Measurements from ENCODE around the gene APPL1. TPM values are rescaled to one million over a fixed set of nuclear protein-coding genes. Genes with fewer than 3 reads are reported as not detected.

APPL1 gene
- total RNA-seq, 1 donor from 2014 or later, result 83.0 TPM

DNA sequence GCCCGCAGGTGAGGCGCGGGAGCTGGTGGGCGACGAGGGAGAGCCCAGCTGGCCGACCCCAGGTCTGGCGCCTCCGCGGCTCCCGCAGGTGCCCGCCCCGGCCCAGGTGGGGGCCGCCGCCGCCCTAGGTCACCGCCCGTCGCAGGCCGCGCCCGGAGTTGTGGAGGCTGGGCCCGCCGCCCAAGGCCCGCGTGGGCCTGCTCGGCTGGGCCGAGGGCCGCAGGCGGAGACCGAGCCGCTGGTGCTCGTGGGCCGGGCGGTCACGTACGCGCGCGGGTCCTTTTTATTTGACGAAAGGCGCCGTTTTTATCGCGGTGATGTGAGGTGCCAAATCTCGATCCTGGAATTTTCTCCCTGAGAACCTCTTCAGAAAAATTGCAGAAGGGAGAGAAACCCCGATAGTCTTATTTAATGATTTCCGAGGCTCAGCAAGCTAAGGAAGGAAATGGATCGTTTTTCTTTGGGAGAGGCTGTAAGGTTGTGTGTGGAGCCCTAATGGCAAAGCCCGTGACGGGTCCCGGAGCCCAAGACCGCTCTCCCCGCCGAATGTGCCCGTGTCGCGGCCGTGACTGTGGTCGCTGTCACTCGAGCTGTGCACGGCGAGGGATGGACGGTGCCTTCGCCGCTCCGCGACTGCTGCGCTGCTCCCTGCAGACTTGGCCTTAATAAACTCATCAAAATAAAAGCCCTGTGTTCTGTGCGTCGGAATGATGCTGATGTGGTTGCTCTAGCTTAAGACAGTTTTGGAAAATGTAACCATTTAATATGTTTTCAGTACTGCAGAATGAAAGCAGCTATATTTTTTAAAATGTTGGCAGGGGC, 612 bp downstream of the APPL1 start:
- peaks cover 3 to 21% (median 17%) of the 10 kb centered on the region in 3 donors for H3K4me1 ChIP-seq (ENCODE audit: control insufficient read depth in 3 of 3, insufficient read depth in 3 of 3, low read length in 3 of 3)
- H3K27ac ChIP-seq (ENCODE audit: low read depth, low read length), result peak overlapping the region; percentile 93
- H3K9ac ChIP-seq (ENCODE audit: low read depth in 1 of 3, low read length in 3 of 3), result peak overlapping the region; percentile 91 to 94 (median 92)
- H3K27me3 ChIP-seq (ENCODE audit: control insufficient read depth in 3 of 3, insufficient read depth in 3 of 3, low read length in 3 of 3), result no peaks in the 10 kb centered on the region
- H3K9me3 ChIP-seq (ENCODE audit: control insufficient read depth in 3 of 3, low read length in 3 of 3), result no peaks in the 10 kb centered on the region
- H3K4me3 ChIP-seq (ENCODE audit: low read length in 3 of 3), result peak overlapping the region; percentile 89 to 93 (median 92)
- H3K36me3 ChIP-seq (ENCODE audit: control insufficient read depth in 3 of 3, insufficient read depth in 3 of 3, low read length in 3 of 3), result no peaks in the 10 kb centered on the region

DNA sequence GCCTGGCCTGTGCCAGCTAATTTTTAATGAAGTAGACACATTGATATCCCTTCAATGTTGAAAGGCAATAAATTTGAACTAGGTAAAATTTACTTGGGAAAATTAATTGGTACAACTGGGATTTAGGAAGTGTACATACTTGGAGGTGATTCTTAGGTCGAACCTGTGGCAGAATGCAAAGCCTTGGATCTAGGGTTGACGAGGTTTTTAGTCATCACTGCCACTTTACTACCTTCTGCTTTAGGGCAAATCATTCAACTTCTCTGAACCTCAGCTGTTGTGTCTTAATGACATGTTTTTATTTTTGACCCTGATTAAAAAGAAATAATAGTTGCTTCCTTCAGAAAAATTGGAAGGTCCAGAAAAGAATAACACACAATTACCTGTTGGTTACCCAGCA, 2.5 kb downstream of the APPL1 start:
- Histone ChIP-seq H3K9me3 (ENCODE audit: control insufficient read depth in 3 of 3, low read length in 3 of 3) (no peaks in the 10 kb centered on the region), H3K4me3 (ENCODE audit: low read length in 3 of 3) (no peak overlapping the region), H3K36me3 (ENCODE audit: control insufficient read depth in 3 of 3, insufficient read depth in 3 of 3, low read length in 3 of 3) (no peaks in the 10 kb centered on the region), H3K27ac (ENCODE audit: low read depth, low read length) (no peak overlapping the region), H3K9ac (ENCODE audit: low read depth in 1 of 3, low read length in 3 of 3) (no peak overlapping the region), H3K27me3 (ENCODE audit: control insufficient read depth in 3 of 3, insufficient read depth in 3 of 3, low read length in 3 of 3) (no peaks in the 10 kb centered on the region), H3K4me1 (ENCODE audit: control insufficient read depth in 3 of 3, insufficient read depth in 3 of 3, low read length in 3 of 3) (peaks cover 3 to 23% (median 17%) of the 10 kb centered on the region in 3 donors)

DNA sequence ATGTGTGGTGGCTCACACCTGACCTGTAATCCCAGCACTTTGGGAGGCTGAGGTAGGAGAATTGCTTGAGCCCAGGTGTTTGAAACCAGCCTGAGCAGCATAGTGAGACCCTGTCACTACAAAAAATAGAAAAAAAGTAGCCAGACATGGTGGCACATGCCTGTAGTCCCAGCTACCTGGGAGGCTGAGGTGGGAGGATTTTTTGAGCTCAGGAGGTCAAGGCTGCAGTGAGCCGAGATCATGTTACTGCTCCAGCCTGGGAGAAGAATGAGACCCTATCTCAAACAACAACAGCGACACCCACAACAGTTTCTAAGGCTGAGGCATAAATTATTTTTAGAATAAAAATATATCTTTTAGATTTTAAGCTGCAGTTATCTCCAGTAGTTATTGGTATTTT, 6.3 kb downstream of the APPL1 start:
- peaks cover 3 to 12% (median 10%) of the 10 kb centered on the region in 3 donors for H3K36me3 ChIP-seq (ENCODE audit: control insufficient read depth in 3 of 3, insufficient read depth in 3 of 3, low read length in 3 of 3)
- no peak overlapping the region for H3K9ac ChIP-seq (ENCODE audit: low read depth in 1 of 3, low read length in 3 of 3)
- peaks cover 3 to 14% (median 5%) of the 10 kb centered on the region in 3 donors for H3K4me1 ChIP-seq (ENCODE audit: control insufficient read depth in 3 of 3, insufficient read depth in 3 of 3, low read length in 3 of 3)
- H3K27ac ChIP-seq (ENCODE audit: low read depth, low read length), result no peak overlapping the region
- H3K4me3 ChIP-seq (ENCODE audit: low read length in 3 of 3), result no peak overlapping the region
- H3K27me3 ChIP-seq (ENCODE audit: control insufficient read depth in 3 of 3, insufficient read depth in 3 of 3, low read length in 3 of 3), result no peaks in the 10 kb centered on the region
- no peaks in the 10 kb centered on the region for H3K9me3 ChIP-seq (ENCODE audit: control insufficient read depth in 3 of 3, low read length in 3 of 3)

DNA sequence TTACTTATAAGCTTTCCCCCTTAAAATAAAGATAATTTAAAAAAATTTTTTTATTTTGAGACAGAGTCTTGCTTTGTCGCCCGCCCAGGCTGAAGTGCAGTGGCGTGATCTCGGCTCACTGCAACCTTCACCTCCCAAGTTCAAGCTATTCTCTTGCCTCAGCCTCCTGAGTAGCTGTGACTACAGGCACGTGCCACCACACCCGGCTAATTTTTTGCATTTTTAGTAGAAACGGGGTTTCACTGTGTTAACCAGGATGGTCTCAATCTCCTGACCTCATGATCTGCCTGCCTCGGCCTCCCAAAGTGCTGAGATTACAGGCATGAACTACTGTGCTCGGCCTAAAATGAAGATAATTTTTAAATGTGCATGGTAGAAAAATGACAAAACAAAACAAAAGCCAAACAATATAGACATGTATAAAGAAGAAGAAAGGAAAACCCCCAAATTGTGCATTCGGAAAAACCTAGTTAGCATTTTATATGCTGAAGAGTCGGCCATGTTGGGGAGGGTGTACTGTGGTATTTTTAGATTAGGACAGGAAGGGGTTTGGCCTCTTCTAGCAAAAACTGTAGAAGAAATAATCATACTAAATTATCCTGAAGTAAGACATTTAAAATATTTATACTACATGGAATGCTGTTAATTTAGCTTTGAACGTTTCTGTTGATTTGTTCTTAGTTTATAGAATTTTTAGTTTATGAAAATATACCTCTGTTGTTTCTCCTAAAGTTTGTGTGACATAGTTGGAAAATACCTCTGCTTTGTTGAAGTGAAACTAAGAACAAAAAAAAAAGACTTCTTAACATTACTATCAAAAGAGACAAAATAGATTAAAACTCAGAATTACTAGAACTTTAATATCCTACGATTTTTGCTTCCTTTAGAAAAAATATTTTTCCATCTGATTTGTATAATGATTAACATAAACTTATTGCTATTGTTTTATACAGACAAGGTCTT, 7.4 kb downstream of the APPL1 start:
- Histone ChIP-seq H3K4me3 (ENCODE audit: low read length in 3 of 3) (no peak overlapping the region), H3K27ac (ENCODE audit: low read depth, low read length) (no peak overlapping the region)

DNA sequence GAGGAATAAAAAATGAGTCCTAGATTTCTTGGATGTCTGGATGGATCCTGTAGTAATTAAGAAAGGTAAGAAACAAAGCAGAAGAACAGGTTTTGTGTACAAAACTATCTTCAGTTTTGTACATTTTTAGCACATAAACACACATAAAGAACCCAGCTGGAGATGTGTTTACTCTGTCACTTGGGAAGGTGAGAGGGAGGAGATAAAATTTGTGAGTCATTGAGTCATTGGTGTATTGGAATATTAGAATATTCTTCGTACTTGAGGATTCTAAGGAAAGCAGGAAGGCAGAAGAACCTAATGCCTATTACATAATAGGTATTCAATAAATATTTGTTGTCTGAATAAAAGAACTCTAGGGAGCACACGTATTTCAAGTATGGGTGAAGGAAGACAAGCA, 17.4 kb downstream of the APPL1 start:
- Histone ChIP-seq H3K27ac (ENCODE audit: low read depth, low read length) (no peak overlapping the region), H3K9me3 (ENCODE audit: control insufficient read depth in 3 of 3, low read length in 3 of 3) (no peaks in the 10 kb centered on the region), H3K4me3 (ENCODE audit: low read length in 3 of 3) (no peak overlapping the region), H3K36me3 (ENCODE audit: control insufficient read depth in 3 of 3, insufficient read depth in 3 of 3, low read length in 3 of 3) (peaks cover 18 to 67% (median 57%) of the 10 kb centered on the region in 3 donors), H3K27me3 (ENCODE audit: control insufficient read depth in 3 of 3, insufficient read depth in 3 of 3, low read length in 3 of 3) (no peaks in the 10 kb centered on the region), H3K4me1 (ENCODE audit: control insufficient read depth in 3 of 3, insufficient read depth in 3 of 3, low read length in 3 of 3) (no peaks in the 10 kb centered on the region), H3K9ac (ENCODE audit: low read depth in 1 of 3, low read length in 3 of 3) (no peak overlapping the region)

More for the DNA sequence above, 7.4 kb downstream of the APPL1 start:
- Histone ChIP-seq H3K27me3 (ENCODE audit: control insufficient read depth in 3 of 3, insufficient read depth in 3 of 3, low read length in 3 of 3) (no peaks in the 10 kb centered on the region), H3K4me1 (ENCODE audit: control insufficient read depth in 3 of 3, insufficient read depth in 3 of 3, low read length in 3 of 3) (peaks cover 0 to 7% (median 2%) of the 10 kb centered on the region in 3 donors), H3K36me3 (ENCODE audit: control insufficient read depth in 3 of 3, insufficient read depth in 3 of 3, low read length in 3 of 3) (peaks cover 3 to 18% (median 16%) of the 10 kb centered on the region in 3 donors), H3K9me3 (ENCODE audit: control insufficient read depth in 3 of 3, low read length in 3 of 3) (no peaks in the 10 kb centered on the region), H3K9ac (ENCODE audit: low read depth in 1 of 3, low read length in 3 of 3) (no peak overlapping the region)

DNA sequence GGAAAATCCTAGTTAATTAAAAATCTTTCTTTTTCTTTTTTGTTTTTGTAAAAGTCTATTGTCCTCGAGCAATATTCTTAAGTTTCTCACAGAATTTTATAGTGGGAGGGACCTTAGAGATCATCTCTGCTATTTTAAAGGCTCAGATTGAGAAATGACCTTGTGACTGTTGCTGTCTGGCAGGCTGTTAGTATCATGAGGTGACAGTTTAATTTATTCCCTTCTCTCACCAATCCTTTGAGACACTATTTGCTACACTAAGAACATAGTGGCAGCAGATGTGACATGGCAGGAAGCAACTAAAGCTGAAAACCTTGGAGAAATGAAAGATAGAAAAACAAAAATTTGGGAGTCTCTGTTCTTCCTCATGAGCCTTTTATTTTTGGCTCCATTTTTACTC, 24.9 kb downstream of the APPL1 start:
- H3K27me3 ChIP-seq (ENCODE audit: control insufficient read depth in 3 of 3, insufficient read depth in 3 of 3, low read length in 3 of 3), result no peaks in the 10 kb centered on the region
- peak overlapping the region; percentile 1 to 60 (median 17) for H3K4me3 ChIP-seq (ENCODE audit: low read length in 3 of 3)
- peak overlapping the region; percentile 18 to 80 (median 66) for H3K9ac ChIP-seq (ENCODE audit: low read depth in 1 of 3, low read length in 3 of 3)
- peaks cover 7 to 17% (median 9%) of the 10 kb centered on the region in 3 donors for H3K36me3 ChIP-seq (ENCODE audit: control insufficient read depth in 3 of 3, insufficient read depth in 3 of 3, low read length in 3 of 3)
- peaks cover 3 to 11% (median 3%) of the 10 kb centered on the region in 3 donors for H3K4me1 ChIP-seq (ENCODE audit: control insufficient read depth in 3 of 3, insufficient read depth in 3 of 3, low read length in 3 of 3)
- H3K9me3 ChIP-seq (ENCODE audit: control insufficient read depth in 3 of 3, low read length in 3 of 3), result no peaks in the 10 kb centered on the region
- H3K27ac ChIP-seq (ENCODE audit: low read depth, low read length), result peak overlapping the region; percentile 79

DNA sequence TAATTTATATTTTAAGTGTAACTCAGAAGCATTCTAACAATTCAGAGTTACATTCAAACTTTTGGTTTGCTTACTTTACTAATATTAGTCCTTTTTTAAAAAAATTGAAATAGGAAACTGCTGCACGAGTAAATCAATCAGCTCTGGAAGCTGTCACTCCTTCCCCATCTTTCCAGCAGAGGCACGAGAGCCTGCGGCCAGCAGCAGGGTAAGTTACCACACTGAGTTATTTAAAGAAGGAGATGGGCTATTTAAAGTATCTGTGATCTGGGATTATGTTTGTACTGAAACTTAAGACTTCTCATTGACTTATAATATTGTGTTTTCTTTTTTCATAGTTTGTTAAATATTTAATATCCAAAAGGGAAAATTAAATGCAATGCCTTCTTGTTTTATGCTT, 29.3 kb downstream of the APPL1 start:
- H3K36me3 ChIP-seq (ENCODE audit: control insufficient read depth in 3 of 3, insufficient read depth in 3 of 3, low read length in 3 of 3), result peaks cover 23 to 42% (median 34%) of the 10 kb centered on the region in 3 donors
- H3K9ac ChIP-seq (ENCODE audit: low read depth in 1 of 3, low read length in 3 of 3), result peak overlapping the region; percentile 9 to 69 (median 69)
- peak overlapping the region; percentile 82 for H3K27ac ChIP-seq (ENCODE audit: low read depth, low read length)
- H3K9me3 ChIP-seq (ENCODE audit: control insufficient read depth in 3 of 3, low read length in 3 of 3), result no peaks in the 10 kb centered on the region
- no peaks in the 10 kb centered on the region for H3K27me3 ChIP-seq (ENCODE audit: control insufficient read depth in 3 of 3, insufficient read depth in 3 of 3, low read length in 3 of 3)
- H3K4me1 ChIP-seq (ENCODE audit: control insufficient read depth in 3 of 3, insufficient read depth in 3 of 3, low read length in 3 of 3), result peaks cover 7 to 11% (median 9%) of the 10 kb centered on the region in 3 donors
- peak overlapping the region in 2 of 3 donors; percentile 18 to 54 for H3K4me3 ChIP-seq (ENCODE audit: low read length in 3 of 3)

DNA sequence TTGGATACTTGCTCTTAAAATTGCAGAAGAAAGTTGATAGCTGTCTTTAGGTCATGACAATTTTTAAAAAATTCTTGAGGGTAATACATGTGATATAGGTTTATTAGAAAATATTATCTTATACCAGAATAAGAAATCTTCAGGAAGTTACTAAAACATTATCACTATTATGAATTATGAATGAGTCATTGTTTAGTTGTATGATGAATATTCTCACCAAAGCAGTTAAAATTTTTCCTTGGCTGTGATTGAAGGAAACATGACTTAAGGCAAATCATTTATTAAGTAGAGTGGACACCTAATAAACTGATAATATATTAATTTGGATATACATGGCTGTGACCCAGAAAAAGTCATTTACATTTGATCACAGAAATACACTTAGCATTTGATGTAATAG, 30.1 kb downstream of the APPL1 start:
- Histone ChIP-seq H3K9ac (ENCODE audit: low read depth in 1 of 3, low read length in 3 of 3) (peak overlapping the region in 2 of 3 donors; percentile 9 to 69), H3K36me3 (ENCODE audit: control insufficient read depth in 3 of 3, insufficient read depth in 3 of 3, low read length in 3 of 3) (peaks cover 23 to 44% (median 36%) of the 10 kb centered on the region in 3 donors), H3K9me3 (ENCODE audit: control insufficient read depth in 3 of 3, low read length in 3 of 3) (no peaks in the 10 kb centered on the region), H3K27me3 (ENCODE audit: control insufficient read depth in 3 of 3, insufficient read depth in 3 of 3, low read length in 3 of 3) (no peaks in the 10 kb centered on the region), H3K27ac (ENCODE audit: low read depth, low read length) (peak overlapping the region; percentile 82), H3K4me1 (ENCODE audit: control insufficient read depth in 3 of 3, insufficient read depth in 3 of 3, low read length in 3 of 3) (peaks cover 7 to 10% (median 9%) of the 10 kb centered on the region in 3 donors), H3K4me3 (ENCODE audit: low read length in 3 of 3) (no peak overlapping the region)

DNA sequence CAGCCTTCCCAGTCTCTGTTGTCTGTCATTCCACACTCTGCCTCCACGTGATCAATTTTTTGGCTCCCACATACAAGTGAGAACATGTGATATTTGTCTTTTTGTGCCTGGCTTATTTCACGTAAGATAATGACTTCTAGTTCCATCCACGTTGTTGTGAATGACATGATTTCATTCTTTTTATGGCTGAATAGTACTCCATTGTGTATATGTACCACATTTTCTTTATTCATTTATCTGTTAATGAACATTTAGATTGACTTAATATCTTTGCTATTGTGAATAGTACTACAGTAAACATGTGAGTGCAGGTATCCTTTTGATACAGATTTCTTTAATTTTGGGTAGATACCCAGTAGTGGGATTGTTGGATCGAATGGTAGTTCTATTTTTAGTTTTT, 33.6 kb downstream of the APPL1 start:
- peaks cover 5 to 9% (median 7%) of the 10 kb centered on the region in 3 donors for H3K4me1 ChIP-seq (ENCODE audit: control insufficient read depth in 3 of 3, insufficient read depth in 3 of 3, low read length in 3 of 3)

More for the DNA sequence above, 33.6 kb downstream of the APPL1 start:
- Histone ChIP-seq H3K9me3 (ENCODE audit: control insufficient read depth in 3 of 3, low read length in 3 of 3) (no peaks in the 10 kb centered on the region), H3K9ac (ENCODE audit: low read depth in 1 of 3, low read length in 3 of 3) (no peak overlapping the region), H3K27ac (ENCODE audit: low read depth, low read length) (no peak overlapping the region), H3K27me3 (ENCODE audit: control insufficient read depth in 3 of 3, insufficient read depth in 3 of 3, low read length in 3 of 3) (no peaks in the 10 kb centered on the region), H3K4me3 (ENCODE audit: low read length in 3 of 3) (no peak overlapping the region), H3K36me3 (ENCODE audit: control insufficient read depth in 3 of 3, insufficient read depth in 3 of 3, low read length in 3 of 3) (peaks cover 23 to 55% (median 50%) of the 10 kb centered on the region in 3 donors)

All from skeletal muscle tissue (tissue), 4 donors.